Liver (tissue), 8 donors: Measurements from ENCODE around the gene SORL1-AS1.
A peak's percentile ranks its signal among the peaks of the same experiment; 100 is the strongest.

ENCODE experiments used
- DNase-seq: peaks from one replicate; pipeline ENCODE4 v3.0.0-alpha.2; 2017; ENCODE audit warnings: low spot score
- H3K27ac ChIP-seq, 2 donors: one replicate each; pipeline ENCODE4 v1.7.0; 2013; ENCODE audit warnings: inconsistent platforms in 2 of 2, low read length in 2 of 2, control low read depth in 1 of 2, low read depth in 1 of 2, mild to moderate bottlenecking in 1 of 2
- H3K27me3 ChIP-seq, 4 donors: one replicate each; pipeline versions ENCODE4 v1.6.1 to v1.7.0; 2013; ENCODE audit warnings: low read length in 3 of 4, inconsistent platforms in 1 of 4, mild to moderate bottlenecking in 1 of 4, moderate library complexity in 1 of 4; ENCODE audit not compliant: control insufficient read depth in 4 of 4, insufficient read depth in 4 of 4
- H3K36me3 ChIP-seq, 4 donors: one replicate each; pipeline versions ENCODE4 v1.6.1 to v1.7.0; 2013; ENCODE audit warnings: low read length in 3 of 4, mild to moderate bottlenecking in 3 of 4, low read depth in 1 of 4, moderate library complexity in 1 of 4; ENCODE audit not compliant: control insufficient read depth in 4 of 4, insufficient read depth in 3 of 4
- H3K4me1 ChIP-seq, 4 donors: one replicate each; pipeline versions ENCODE4 v1.6.1 to v1.7.0; 2013; ENCODE audit warnings: low read length in 3 of 4, mild to moderate bottlenecking in 3 of 4, moderate library complexity in 1 of 4; ENCODE audit not compliant: control insufficient read depth in 4 of 4, insufficient read depth in 4 of 4
- H3K4me3 ChIP-seq, 3 donors: one replicate each; pipeline versions ENCODE4 v1.6.1 to v1.7.0; 2013; ENCODE audit warnings: low read length in 3 of 3, control low read depth in 1 of 3, low read depth in 1 of 3, mild to moderate bottlenecking in 1 of 3
- H3K9ac ChIP-seq, 2 donors: one replicate each; pipeline ENCODE4 v1.7.0; 2013; ENCODE audit warnings: low read length in 2 of 2, mild to moderate bottlenecking in 2 of 2, moderate library complexity in 2 of 2, control low read depth in 1 of 2, low read depth in 1 of 2
- H3K9me3 ChIP-seq, 4 donors: one replicate each; pipeline versions ENCODE4 v1.6.1 to v1.7.0; 2013; ENCODE audit warnings: low read length in 3 of 4; ENCODE audit not compliant: control insufficient read depth in 4 of 4
- ATF3 ChIP-seq: IDR thresholded peaks from 2 replicates; pipeline ENCODE4 v1.6.1; 2016; ENCODE audit warnings: antibody characterized with exemption
- CTCF ChIP-seq: fragments of 150-350 bp; IDR thresholded peaks from 2 replicates; pipeline ENCODE4 v1.5.1; 2017; ENCODE audit warnings: improper control_type of control experiment, low read depth, low read length; ENCODE audit not compliant: missing input control
- EGR1 ChIP-seq, 2 donors: IDR thresholded peaks; 2 replicates each; pipeline ENCODE4 v1.6.1; 2016 to 2018; ENCODE audit warnings: antibody characterized with exemption in 2 of 2, low read depth in 2 of 2
- FOXA1 ChIP-seq: IDR thresholded peaks from 2 replicates; pipeline ENCODE4 v1.6.1; 2016; ENCODE audit warnings: antibody characterized with exemption
- FOXA2 ChIP-seq: IDR thresholded peaks from 2 replicates; pipeline ENCODE4 v1.6.1; 2016; ENCODE audit warnings: antibody characterized with exemption
- GABPA ChIP-seq, 2 donors: IDR thresholded peaks in 1 of 2; conservative IDR thresholded peaks in 1 of 2; 2 replicates each; pipeline ENCODE4 v1.6.1; 2016; ENCODE audit warnings: antibody characterized with exemption in 2 of 2, mild to moderate bottlenecking in 1 of 2, moderate library complexity in 1 of 2
- HNF4A ChIP-seq, 2 donors: conservative IDR thresholded peaks; 2 replicates each; pipeline ENCODE4 v1.6.1; 2016; ENCODE audit warnings: antibody characterized with exemption in 2 of 2, mild to moderate bottlenecking in 2 of 2
- HNF4G ChIP-seq: IDR thresholded peaks from 2 replicates; pipeline ENCODE4 v1.6.1; 2016; ENCODE audit warnings: antibody characterized with exemption
- JUND ChIP-seq, 2 donors: IDR thresholded peaks; 2 replicates each; pipeline ENCODE4 v1.6.1; 2016; ENCODE audit warnings: antibody characterized with exemption in 2 of 2
- MAX ChIP-seq: IDR thresholded peaks from 2 replicates; pipeline ENCODE4 v1.6.1; 2016; ENCODE audit warnings: antibody characterized with exemption
- NR2F2 ChIP-seq: IDR thresholded peaks from 2 replicates; pipeline ENCODE4 v1.6.1; 2016; ENCODE audit warnings: antibody characterized with exemption
- RAD21 ChIP-seq, 2 donors: IDR thresholded peaks; 2 replicates each; pipeline ENCODE4 v1.6.1; 2016; ENCODE audit warnings: antibody characterized with exemption in 2 of 2, mild to moderate bottlenecking in 2 of 2
- REST ChIP-seq: IDR thresholded peaks from 2 replicates; pipeline ENCODE4 v1.6.1; 2016; ENCODE audit warnings: antibody characterized with exemption, mild to moderate bottlenecking
- RXRA ChIP-seq, 2 donors: IDR thresholded peaks; 2 replicates each; pipeline ENCODE4 v1.6.1; 2017 to 2018; ENCODE audit warnings: antibody characterized with exemption in 2 of 2, mild to moderate bottlenecking in 1 of 2
- SP1 ChIP-seq: IDR thresholded peaks from 2 replicates; pipeline ENCODE4 v1.6.1; 2018; ENCODE audit warnings: antibody characterized with exemption, mild to moderate bottlenecking
- TAF1 ChIP-seq: conservative IDR thresholded peaks from 2 replicates; pipeline ENCODE4 v1.6.1; 2016; ENCODE audit warnings: antibody characterized with exemption, mild to moderate bottlenecking
- YY1 ChIP-seq: IDR thresholded peaks from 2 replicates; pipeline ENCODE4 v1.6.1; 2016; ENCODE audit warnings: antibody characterized with exemption, mild to moderate bottlenecking
- ZBTB33 ChIP-seq: IDR thresholded peaks from 2 replicates; pipeline ENCODE4 v1.6.1; 2016; ENCODE audit warnings: antibody characterized with exemption
- WGBS: extraction: QIAGEN DNeasy Blood & Tissue Kit; methylation state at CpG from one replicate; pipeline ENCODE4 v1.1.7; 2013; 5-methylcytosine and 5-hydroxymethylcytosine counted together
- donor health status: healthy.
- donor health status: healthy.
- donor health status: healthy.
- donor health status: healthy.
- donor health status: healthy.

The SORL1-AS1 gene

GRCh38 chr11:121465709-121466062, 12.9 kb upstream of the SORL1-AS1 start:
- Histone ChIP-seq H3K27ac (peak overlapping the region; percentile 13 to 63), H3K4me1 (peaks cover 8 to 76% (median 19%) of the 10 kb centered on the region in 4 donors), H3K36me3 (no peaks in the 10 kb centered on the region), H3K27me3 (no peaks in the 10 kb centered on the region), H3K9ac (no peak overlapping the region), H3K4me3 (no peak overlapping the region), H3K9me3 (no peaks in the 10 kb centered on the region)
- TF ChIP-seq ZBTB33 (no peak), YY1 (no peak), MAX (no peak), ATF3 (no peak), RXRA (IDR thresholded peaks at IDR 0.05) (no peak), JUND (IDR thresholded peaks at IDR 0.05) (no peak), HNF4G (no peak), HNF4A (conservative IDR thresholded peaks at IDR 0.05) (no peak), CTCF (no peak), FOXA2 (no peak), REST (no peak), FOXA1 (no peak), RAD21 (IDR thresholded peaks at IDR 0.05) (no peak), SP1 (no peak), NR2F2 (no peak), EGR1 (IDR thresholded peaks at IDR 0.05; ENCODE audit: low read depth in 2 of 2) (no peak), TAF1 (no peak), GABPA (IDR thresholded peaks at IDR 0.05 in 1 of 2, conservative IDR thresholded peaks at IDR 0.05 in 1 of 2) (no peak)
- WGBS = 75% methylated on average over 8 of the region's 8 CpGs
- no peak for DNase-seq
